ENCODE measurements around the gene SH3BP1.

DNA sequence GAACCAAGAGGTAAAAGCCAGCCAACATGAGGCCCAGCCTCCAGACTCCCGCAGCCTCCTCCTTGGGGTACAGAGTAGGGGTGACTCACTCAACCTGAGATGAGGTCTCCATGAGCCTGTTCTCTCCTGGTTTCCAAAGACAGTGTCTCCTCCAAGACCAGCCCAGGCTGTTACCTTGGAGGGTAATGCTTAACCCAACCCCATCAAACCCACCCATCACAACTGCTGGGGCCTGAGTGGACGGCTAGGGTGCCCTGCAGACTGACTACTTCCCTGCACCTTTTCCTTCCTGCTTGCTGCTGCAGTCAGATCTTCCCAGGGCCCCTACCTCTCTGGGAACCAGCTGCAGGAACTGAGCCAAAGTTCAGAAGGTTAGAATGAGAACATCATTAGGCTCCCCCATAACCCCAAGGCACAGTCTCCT is 41.5 kb downstream of the SH3BP1 start:
- TF ChIP-seq, protein P1, sequence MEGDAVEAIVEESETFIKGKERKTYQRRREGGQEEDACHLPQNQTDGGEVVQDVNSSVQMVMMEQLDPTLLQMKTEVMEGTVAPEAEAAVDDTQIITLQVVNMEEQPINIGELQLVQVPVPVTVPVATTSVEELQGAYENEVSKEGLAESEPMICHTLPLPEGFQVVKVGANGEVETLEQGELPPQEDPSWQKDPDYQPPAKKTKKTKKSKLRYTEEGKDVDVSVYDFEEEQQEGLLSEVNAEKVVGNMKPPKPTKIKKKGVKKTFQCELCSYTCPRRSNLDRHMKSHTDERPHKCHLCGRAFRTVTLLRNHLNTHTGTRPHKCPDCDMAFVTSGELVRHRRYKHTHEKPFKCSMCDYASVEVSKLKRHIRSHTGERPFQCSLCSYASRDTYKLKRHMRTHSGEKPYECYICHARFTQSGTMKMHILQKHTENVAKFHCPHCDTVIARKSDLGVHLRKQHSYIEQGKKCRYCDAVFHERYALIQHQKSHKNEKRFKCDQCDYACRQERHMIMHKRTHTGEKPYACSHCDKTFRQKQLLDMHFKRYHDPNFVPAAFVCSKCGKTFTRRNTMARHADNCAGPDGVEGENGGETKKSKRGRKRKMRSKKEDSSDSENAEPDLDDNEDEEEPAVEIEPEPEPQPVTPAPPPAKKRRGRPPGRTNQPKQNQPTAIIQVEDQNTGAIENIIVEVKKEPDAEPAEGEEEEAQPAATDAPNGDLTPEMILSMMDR (IDR thresholded peaks at IDR 0.05), result no peak
- no peak for TF ChIP-seq POLR2A (IDR thresholded peaks at IDR 0.05)

Data from right lobe of liver (tissue), 4 donors.